SK-N-SH (cell line): ENCODE data around the gene ZAP70. TPM values are rescaled to one million over a fixed set of nuclear protein-coding genes. Genes with fewer than 3 reads are reported as not detected.

Experiments
- CTCF ChIA-PET: fragments of 300-600, 350-600 bp; formaldehyde crosslinking; extraction: SDS; loops from one replicate; lab custom pipeline; 2021; lab: Yijun Ruan, JAX
- POLR2A ChIA-PET: fragments of 350-600 bp; sonication (Branson Sonifier 250); formaldehyde crosslinking; extraction: SDS; loops from one replicate; lab custom pipeline; 2020; ENCODE audit warnings: antibody characterized with exemption, inconsistent platforms; lab: Yijun Ruan, JAX
- DNase-seq: peaks from one replicate; pipeline ENCODE4 v3.0.0; 2012
- H2AFZ ChIP-seq: fragments of 200-600 bp; sonication (generic); 2 replicates; pipeline ENCODE4 v1.8.1; 2016; ENCODE audit warnings: antibody characterized with exemption, mild to moderate bottlenecking, low read depth
- H3F3A ChIP-seq: fragments of 200-600 bp; sonication (generic); replicated peaks from 2 replicates; pipeline ENCODE3; 2016; ENCODE audit warnings: antibody characterized with exemption, mild to moderate bottlenecking; ENCODE audit not compliant: insufficient read depth
- H3K27ac ChIP-seq, 2 experiments: fragments of 200-500 bp in 1 of 2; fragments of 200-600 bp in 1 of 2; sonication (Bioruptor generic) in 1 of 2; sonication (generic), shearing (Covaris generic) in 1 of 2; 2 replicates each; pipeline versions ENCODE4 v1.5.1 to v1.6.1; 2014 to 2016; ENCODE audit warnings: low read depth in 2 of 2, inconsistent platforms in 1 of 2, low read length in 1 of 2, mild to moderate bottlenecking in 1 of 2, mixed read lengths in 1 of 2
- H3K27me3 ChIP-seq: fragments of 200-600 bp; sonication (generic), shearing (Covaris generic); 2 replicates; pipeline ENCODE4 v1.6.1; 2016; ENCODE audit warnings: mixed run types; ENCODE audit not compliant: insufficient read depth
- H3K36me3 ChIP-seq, 2 experiments: fragments of 200-500 bp in 1 of 2; fragments of 200-600 bp in 1 of 2; sonication (Bioruptor generic) in 1 of 2; sonication (generic) in 1 of 2; replicated peaks in 1 of 2; 2 replicates each; pipeline versions ENCODE3 to v1.5.1; 2014 to 2016; ENCODE audit warnings: low read length in 1 of 2, mild to moderate bottlenecking in 1 of 2; ENCODE audit not compliant: insufficient read depth in 2 of 2, control insufficient read depth in 1 of 2
- H3K4me1 ChIP-seq, 2 experiments: fragments of 200-500 bp in 1 of 2; fragments of 200-600 bp in 1 of 2; sonication (Bioruptor generic) in 1 of 2; sonication (generic), shearing (Covaris generic) in 1 of 2; 2 replicates each; pipeline versions ENCODE4 v1.5.1 to v1.6.1; 2014 to 2016; ENCODE audit warnings: low read depth in 1 of 2, low read length in 1 of 2, mixed run types in 1 of 2; ENCODE audit not compliant: insufficient read depth in 2 of 2, control insufficient read depth in 1 of 2
- H3K4me2 ChIP-seq: fragments of 200-600 bp; sonication (generic), shearing (Covaris generic); 2 replicates; pipeline ENCODE4 v1.6.1; 2017; ENCODE audit warnings: mixed run types
- H3K4me3 ChIP-seq, 2 experiments: fragments of 200-500 bp in 1 of 2; fragments of 200-600 bp in 1 of 2; sonication (Bioruptor generic) in 1 of 2; sonication (generic), shearing (Covaris generic) in 1 of 2; 2 replicates each; pipeline versions ENCODE4 v1.5.1 to v1.8.1; 2014 to 2016; ENCODE audit warnings: low read depth in 2 of 2, inconsistent platforms in 1 of 2, low read length in 1 of 2, mild to moderate bottlenecking in 1 of 2, mixed read lengths in 1 of 2, moderate library complexity in 1 of 2
- H3K79me2 ChIP-seq: fragments of 200-600 bp; sonication (generic); 2 replicates; pipeline ENCODE4 v1.8.1; 2017; ENCODE audit warnings: mild to moderate bottlenecking; ENCODE audit not compliant: insufficient read depth
- H3K9ac ChIP-seq: fragments of 200-600 bp; sonication (generic); 2 replicates; pipeline ENCODE4 v1.6.1; 2017; ENCODE audit warnings: mixed run types
- H3K9me2 ChIP-seq: fragments of 200-600 bp; sonication (generic); 2 replicates; pipeline ENCODE4 v1.6.1; 2017; ENCODE audit warnings: mixed run types
- H3K9me3 ChIP-seq: fragments of 200-600 bp; sonication (generic); 2 replicates; pipeline ENCODE4 v1.6.1; 2017; ENCODE audit warnings: mixed run types, mild to moderate bottlenecking, moderate library complexity
- H4K20me1 ChIP-seq: fragments of 200-600 bp; sonication (generic); 2 replicates; pipeline ENCODE4 v1.6.1; 2017; ENCODE audit warnings: mild to moderate bottlenecking, mixed run types; ENCODE audit not compliant: insufficient read depth
- EZH2phosphoT487 ChIP-seq: fragments of 200-600 bp; sonication (generic); IDR thresholded peaks from 2 replicates; pipeline ENCODE4 v1.6.1; 2017; ENCODE audit warnings: low read depth, mixed run types, mild to moderate bottlenecking, antibody characterized with exemption, moderate library complexity, borderline replicate concordance
- GABPA ChIP-seq: IDR thresholded peaks from 2 replicates; pipeline ENCODE4 v1.4.0; 2012; ENCODE audit warnings: low read depth, mild to moderate bottlenecking
- GATA2 ChIP-seq: sonication (generic); formaldehyde crosslinking; IDR thresholded peaks from 2 replicates; pipeline ENCODE4 v1.5.0; 2020; ENCODE audit warnings: mild to moderate bottlenecking, missing genetic modification reagents
- NFIC ChIP-seq: IDR thresholded peaks from 2 replicates; pipeline ENCODE4 v1.4.0; 2012; ENCODE audit warnings: borderline replicate concordance
- NRF1 ChIP-seq: IDR thresholded peaks from 2 replicates; pipeline ENCODE4 v1.6.1; 2012; ENCODE audit warnings: low read depth, mild to moderate bottlenecking, low read length
- PBX3 ChIP-seq: IDR thresholded peaks from 2 replicates; pipeline ENCODE4; 2012
- RAD21 ChIP-seq: IDR thresholded peaks from 2 replicates; pipeline ENCODE4 v1.6.1; 2012; ENCODE audit warnings: mild to moderate bottlenecking, low read length
- REST ChIP-seq: IDR thresholded peaks from 2 replicates; pipeline ENCODE4 v1.6.1; 2012; ENCODE audit warnings: mild to moderate bottlenecking, low read depth, low read length, moderate library complexity
- RXRA ChIP-seq: IDR thresholded peaks from 2 replicates; pipeline ENCODE4 v1.4.0; 2012; ENCODE audit warnings: low read depth, mild to moderate bottlenecking, borderline replicate concordance
- SIN3A ChIP-seq: IDR thresholded peaks from 2 replicates; pipeline ENCODE4 v1.6.1; 2012; ENCODE audit warnings: low read depth, mild to moderate bottlenecking, low read length, moderate library complexity, borderline replicate concordance
- TAF1 ChIP-seq: IDR thresholded peaks from 2 replicates; pipeline ENCODE4 v1.6.1; 2012; ENCODE audit warnings: low read depth, mild to moderate bottlenecking, low read length, moderate library complexity, borderline replicate concordance
- TCF12 ChIP-seq: IDR thresholded peaks from 2 replicates; pipeline ENCODE4 v1.4.0; 2012
- TEAD4 ChIP-seq: IDR thresholded peaks from 2 replicates; pipeline ENCODE4 v1.4.0; 2012; ENCODE audit warnings: mild to moderate bottlenecking, borderline replicate concordance; ENCODE audit not compliant: insufficient read depth
- WGBS: methylation state at CpG from one replicate; pipeline ENCODE4 v1.1.6; 2017; ENCODE audit warnings: low lambda C conversion rate; 5-methylcytosine and 5-hydroxymethylcytosine counted together
- polyA plus RNA-seq, 3 experiments: library from polyadenylated mRNA; depleted of rRNA; stranded (reverse); fragments of >200 nt; gene quantifications; 2 replicates each; pipeline ENCODE4 v1.2.3, GENCODE V29; 2012
- TF ChIP-seq, protein P1 (sequence below): IDR thresholded peaks from 2 replicates; pipeline ENCODE4 v1.4.0; 2012; ENCODE audit warnings: low read depth, borderline replicate concordance

The ZAP70 gene
- polyA plus RNA-seq, 1 of the 3 experiments (the other 2 are of a cell fraction), result 0.05 TPM

GRCh38 chr2:97747285-97747684 is 33.9 kb downstream of the ZAP70 start:
- CTCF ChIA-PET, result interaction anchor here (0.7 to 0.9 kb wide), 2 partner anchors 37 to 50 kb away, joined by 3 to 4 read pairs; no protein-coding TSS in a partner anchor
- H3K79me2 ChIP-seq, result no peaks in the 10 kb centered on the region
- no peaks in the 10 kb centered on the region for H3K9me2 ChIP-seq
- no peak overlapping the region for H2AFZ ChIP-seq
- TF ChIP-seq SIN3A (no peak), RXRA (no peak), GABPA (no peak), EZH2phosphoT487 (no peak), TEAD4 (no peak)
- TF ChIP-seq, all 33 proteins: peak for 0
- no peak overlapping the region for H3K4me2 ChIP-seq
- POLR2A ChIA-PET, result interaction anchor here (0.6 to 0.7 kb wide), 3 partner anchors 68 to 412 kb away, joined by 3 to 4 read pairs (median 4); no protein-coding TSS in a partner anchor
- no peak overlapping the region for H3K4me3 ChIP-seq
- no peaks in the 10 kb centered on the region for H3K27me3 ChIP-seq
- no peak overlapping the region for H3K27ac ChIP-seq
- no peaks in the 10 kb centered on the region for H3K9me3 ChIP-seq
- no peak overlapping the region for H3K9ac ChIP-seq
- peaks cover 0 to 4% of the 10 kb centered on the region in 2 experiments; a peak in 1 of 4 replicates for H3K4me1 ChIP-seq
- DNase-seq, result no peak
- peaks cover 0 to 6% of the 10 kb centered on the region in 2 experiments for H3K36me3 ChIP-seq
- WGBS, result 87% methylated on average over 3 of the region's 3 CpGs
- H4K20me1 ChIP-seq, result no peaks in the 10 kb centered on the region
- H3F3A ChIP-seq, result no peaks in the 10 kb centered on the region

- WGBS, result 91% methylated on average over 4 of the region's 4 CpGs
- Histone ChIP-seq H3K9ac (no peak overlapping the region), H3K36me3 (peaks cover 0 to 7% of the 10 kb centered on the region in 2 experiments), H3F3A (no peaks in the 10 kb centered on the region), H3K9me3 (no peaks in the 10 kb centered on the region), H3K4me2 (no peak overlapping the region), H3K79me2 (no peaks in the 10 kb centered on the region), H2AFZ (no peak overlapping the region), H4K20me1 (no peaks in the 10 kb centered on the region), H3K27me3 (no peaks in the 10 kb centered on the region), H3K4me1 (peaks cover 0 to 4% of the 10 kb centered on the region in 2 experiments; a peak in 1 of 4 replicates), H3K4me3 (no peak overlapping the region), H3K27ac (no peak overlapping the region; a peak in 1 of 4 replicates), H3K9me2 (no peaks in the 10 kb centered on the region)
- no peak for TF ChIP-seq PBX3
- ChIA-PET POLR2A (interaction anchor here (0.6 kb wide), 2 partner anchors 68 to 412 kb away, joined by 4 read pairs; no protein-coding TSS in a partner anchor), CTCF (interaction anchor here (0.7 to 1.5 kb wide), 7 partner anchors 8 to 638 kb away, joined by 3 to 11 read pairs (median 4); no protein-coding TSS in a partner anchor)
- DNase-seq, result no peak
These were observed 34.3 kb downstream of the ZAP70 start for GRCh38 chr2:97747716-97748115.

DNA sequence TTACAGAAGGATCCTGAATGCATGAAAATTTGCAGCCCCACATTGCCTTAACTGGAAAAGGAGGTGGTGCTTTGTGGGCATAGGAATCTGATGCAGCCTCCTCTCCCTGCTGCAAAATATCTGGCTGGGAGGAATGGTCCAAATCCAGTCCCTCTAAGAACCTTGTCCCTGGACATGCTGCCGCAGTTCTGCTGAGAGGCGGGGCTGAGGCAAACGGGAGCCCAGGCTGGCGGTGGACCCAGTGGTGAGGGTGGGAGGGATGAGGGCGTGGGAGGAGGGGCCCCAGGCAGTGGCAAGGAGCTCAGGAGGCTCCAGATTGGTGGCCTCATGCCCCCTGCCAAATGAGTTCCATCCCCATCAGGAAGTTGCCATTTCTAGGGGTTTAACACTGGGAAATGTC is 36.2 kb downstream of the ZAP70 start:
- Histone ChIP-seq H3K27ac (no peak overlapping the region), H3K27me3 (no peaks in the 10 kb centered on the region), H3K4me1 (peaks cover 0 to 4% of the 10 kb centered on the region in 2 experiments; a peak in 1 of 4 replicates), H3K79me2 (no peaks in the 10 kb centered on the region), H4K20me1 (no peaks in the 10 kb centered on the region), H3K9ac (no peak overlapping the region), H3K9me3 (no peaks in the 10 kb centered on the region), H3F3A (no peaks in the 10 kb centered on the region), H2AFZ (no peak overlapping the region), H3K36me3 (peaks cover 0 to 15% of the 10 kb centered on the region in 2 experiments), H3K9me2 (no peaks in the 10 kb centered on the region), H3K4me3 (no peak overlapping the region), H3K4me2 (no peak overlapping the region)
- CTCF ChIA-PET, result no interaction called here
- WGBS, result no CpG with 5 or more reads among the region's 5 CpGs
- POLR2A ChIA-PET, result no interaction called here
- no peak for DNase-seq
- no peak for TF ChIP-seq EZH2phosphoT487
- TF ChIP-seq NRF1, result no peak
- TF ChIP-seq REST, result no peak
- TF ChIP-seq TCF12, result no peak
- no peak for TF ChIP-seq RAD21
- no peak for TF ChIP-seq TEAD4
- TF ChIP-seq GATA2 (CRISPR knock-in tag), result no peak
- TF ChIP-seq NFIC, result no peak
- TF ChIP-seq, protein P1, sequence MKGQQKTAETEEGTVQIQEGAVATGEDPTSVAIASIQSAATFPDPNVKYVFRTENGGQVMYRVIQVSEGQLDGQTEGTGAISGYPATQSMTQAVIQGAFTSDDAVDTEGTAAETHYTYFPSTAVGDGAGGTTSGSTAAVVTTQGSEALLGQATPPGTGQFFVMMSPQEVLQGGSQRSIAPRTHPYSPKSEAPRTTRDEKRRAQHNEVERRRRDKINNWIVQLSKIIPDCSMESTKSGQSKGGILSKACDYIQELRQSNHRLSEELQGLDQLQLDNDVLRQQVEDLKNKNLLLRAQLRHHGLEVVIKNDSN, result no peak
- TF ChIP-seq TAF1, result no peak
- TF ChIP-seq RXRA, result no peak
